Prostate gland (tissue), 2 donors: ENCODE data around the gene BMP4. TPM values are rescaled to one million over a fixed set of nuclear protein-coding genes. Genes with fewer than 3 reads are reported as not detected.
A peak's percentile ranks its signal among the peaks of the same experiment; 100 is the strongest.

Experiments used
- DNase-seq: peaks from one replicate; pipeline ENCODE4 v3.0.0-alpha.2; 2019; ENCODE audit warnings: low spot score
- H3K27ac ChIP-seq, 2 donors: fragments of 200-600 bp; sonication (generic); 2 replicates each; pipeline ENCODE4 v1.5.1; 2017 to 2019
- H3K27me3 ChIP-seq: fragments of 200-600 bp; sonication (generic); replicated peaks from 2 replicates; pipeline ENCODE4 v1.5.1; 2019; ENCODE audit not compliant: insufficient read depth
- H3K36me3 ChIP-seq, 2 donors: fragments of 200-600 bp; sonication (generic); 1 replicate in 1 of 2; 2 replicates in 1 of 2; pipeline versions ENCODE4 v1.5.1 to v1.8.1; 2017 to 2019
- H3K4me1 ChIP-seq: fragments of 200-600 bp; sonication (generic); replicated peaks from 2 replicates; pipeline ENCODE4 v1.5.1; 2019
- H3K4me3 ChIP-seq, 2 donors: fragments of 200-600 bp; sonication (generic); 2 replicates each; pipeline ENCODE4 v1.5.1; 2017 to 2019
- H3K9me3 ChIP-seq: fragments of 200-600 bp; sonication (generic); 2 replicates; pipeline ENCODE4 v1.5.1; 2017
- POLR2A ChIP-seq: fragments of 450-650 bp; IDR thresholded peaks from one replicate; pipeline ENCODE4 v1.6.1; 2016; ENCODE audit warnings: antibody characterized with exemption, mild to moderate bottlenecking
- POLR2AphosphoS5 ChIP-seq: sonication (generic); formaldehyde crosslinking; IDR thresholded peaks from one replicate; pipeline ENCODE4 v1.6.1; 2017; ENCODE audit warnings: antibody characterized with exemption
- whole genome bisulfite sequencing: methylation state at CpG from one replicate; pipeline ENCODE4 v1.1.5; 2018; 5-methylcytosine and 5-hydroxymethylcytosine counted together
- intact Hi-C: fragments of 100-400 bp; cut with DNase I; formaldehyde crosslinking; loops from one replicate; pipeline ENCODE4 v1.14.2; 2022
- total RNA-seq, 2 donors: library from RNA; depleted of rRNA; stranded (reverse); fragments of >200 nt; gene quantifications; one replicate each; pipeline ENCODE4 v1.1.0, GENCODE V29; 2016
- TF ChIP-seq, protein P1 (sequence below), 4 experiments: fragments of 200-600 bp in 2 of 4; fragments of 450-650 bp in 2 of 4; sonication (generic) in 2 of 4; IDR thresholded peaks; 1 replicate in 3 of 4; 2 replicates in 1 of 4; pipeline ENCODE4 v1.5.1; 2016 to 2019; ENCODE audit warnings: antibody characterized with exemption in 4 of 4, mild to moderate bottlenecking in 2 of 4, moderate library complexity in 2 of 4

Gene BMP4
- total RNA-seq, 2 donors from 2014 or later = 8.8 to 11.2 TPM

DNA sequence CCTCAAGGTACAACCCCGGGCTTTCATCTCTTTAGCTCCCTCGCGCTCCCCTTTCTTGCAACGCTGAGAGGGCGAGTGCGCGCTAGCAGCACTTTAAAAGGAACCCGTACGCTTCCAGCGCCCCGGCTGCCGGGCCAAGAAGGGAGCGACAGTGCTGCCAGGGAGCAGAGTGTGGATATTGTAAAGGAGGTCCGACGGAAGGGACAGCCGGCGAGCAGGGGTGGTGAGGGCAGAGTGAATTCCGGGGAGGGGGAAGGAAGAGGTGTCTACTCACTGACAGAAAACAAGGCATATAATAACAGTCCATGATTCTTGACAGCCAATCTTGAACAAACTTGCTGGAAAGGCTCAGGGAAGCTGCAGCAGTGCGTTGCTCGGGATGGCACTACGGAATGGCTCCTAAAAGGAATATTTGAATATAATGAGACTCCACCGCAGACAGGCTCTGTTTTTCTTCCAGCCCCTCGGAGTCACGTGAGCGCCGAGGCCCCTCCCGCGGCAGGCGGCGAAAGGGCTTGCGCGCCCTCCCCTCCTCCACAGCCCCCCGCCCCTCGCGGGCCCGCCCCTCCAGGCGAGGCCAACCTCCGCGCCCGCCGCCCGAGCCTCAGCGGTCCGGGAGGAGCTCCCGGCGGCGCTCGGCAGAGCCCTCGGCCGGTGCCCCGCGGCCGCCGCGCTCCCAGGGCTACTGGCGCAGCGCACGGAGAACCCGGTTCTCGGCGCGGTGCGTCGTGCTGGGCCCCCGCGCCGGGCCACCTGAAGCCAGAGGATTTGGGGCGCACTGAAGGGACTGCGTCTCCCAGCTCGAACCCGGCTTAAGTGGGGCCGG is 3.4 kb downstream of the BMP4 start:
- peak; percentile 83 for DNase-seq

GRCh38 chr14:53952533-53952932 is 4.1 kb downstream of the BMP4 start:
- no peak for DNase-seq
- Histone ChIP-seq H3K4me3 (peak overlapping the region; percentile 50 to 56), H3K9me3 (no peaks in the 10 kb centered on the region), H3K4me1 (no peaks in the 10 kb centered on the region), H3K36me3 (no peaks in the 10 kb centered on the region), H3K27me3 (no peaks in the 10 kb centered on the region), H3K27ac (peak overlapping the region; percentile 69 to 87)
- WGBS = 9% methylated on average over 10 of the region's 10 CpGs
- intact Hi-C loops = loop anchor here (5.0 to 10.0 kb wide), 2 partner anchors 395 to 658 kb away; no protein-coding TSS in a partner anchor
- TF ChIP-seq POLR2AphosphoS5 = no peak
- TF ChIP-seq, protein P1, sequence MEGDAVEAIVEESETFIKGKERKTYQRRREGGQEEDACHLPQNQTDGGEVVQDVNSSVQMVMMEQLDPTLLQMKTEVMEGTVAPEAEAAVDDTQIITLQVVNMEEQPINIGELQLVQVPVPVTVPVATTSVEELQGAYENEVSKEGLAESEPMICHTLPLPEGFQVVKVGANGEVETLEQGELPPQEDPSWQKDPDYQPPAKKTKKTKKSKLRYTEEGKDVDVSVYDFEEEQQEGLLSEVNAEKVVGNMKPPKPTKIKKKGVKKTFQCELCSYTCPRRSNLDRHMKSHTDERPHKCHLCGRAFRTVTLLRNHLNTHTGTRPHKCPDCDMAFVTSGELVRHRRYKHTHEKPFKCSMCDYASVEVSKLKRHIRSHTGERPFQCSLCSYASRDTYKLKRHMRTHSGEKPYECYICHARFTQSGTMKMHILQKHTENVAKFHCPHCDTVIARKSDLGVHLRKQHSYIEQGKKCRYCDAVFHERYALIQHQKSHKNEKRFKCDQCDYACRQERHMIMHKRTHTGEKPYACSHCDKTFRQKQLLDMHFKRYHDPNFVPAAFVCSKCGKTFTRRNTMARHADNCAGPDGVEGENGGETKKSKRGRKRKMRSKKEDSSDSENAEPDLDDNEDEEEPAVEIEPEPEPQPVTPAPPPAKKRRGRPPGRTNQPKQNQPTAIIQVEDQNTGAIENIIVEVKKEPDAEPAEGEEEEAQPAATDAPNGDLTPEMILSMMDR (IDR thresholded peaks at IDR 0.05) = no peak
- TF ChIP-seq POLR2A = no peak

More for the DNA sequence above, 3.4 kb downstream of the BMP4 start:
- under 1% methylated on average over 59 of the region's 72 CpGs for WGBS
- intact Hi-C loops = loop anchor here (5.0 to 10.0 kb wide), 2 partner anchors 394 to 658 kb away; no protein-coding TSS in a partner anchor
- H3K27me3 ChIP-seq = no peaks in the 10 kb centered on the region
- peak overlapping the region; percentile 85 to 87 for H3K27ac ChIP-seq
- TF ChIP-seq POLR2AphosphoS5 = peak; percentile 66
- TF ChIP-seq, protein P1 (IDR thresholded peaks at IDR 0.05) = no peak
- TF ChIP-seq POLR2A = peak; percentile 89
- no peaks in the 10 kb centered on the region for H3K36me3 ChIP-seq
- peak overlapping the region; percentile 50 to 56 for H3K4me3 ChIP-seq
- no peaks in the 10 kb centered on the region for H3K9me3 ChIP-seq
- H3K4me1 ChIP-seq = no peaks in the 10 kb centered on the region

DNA sequence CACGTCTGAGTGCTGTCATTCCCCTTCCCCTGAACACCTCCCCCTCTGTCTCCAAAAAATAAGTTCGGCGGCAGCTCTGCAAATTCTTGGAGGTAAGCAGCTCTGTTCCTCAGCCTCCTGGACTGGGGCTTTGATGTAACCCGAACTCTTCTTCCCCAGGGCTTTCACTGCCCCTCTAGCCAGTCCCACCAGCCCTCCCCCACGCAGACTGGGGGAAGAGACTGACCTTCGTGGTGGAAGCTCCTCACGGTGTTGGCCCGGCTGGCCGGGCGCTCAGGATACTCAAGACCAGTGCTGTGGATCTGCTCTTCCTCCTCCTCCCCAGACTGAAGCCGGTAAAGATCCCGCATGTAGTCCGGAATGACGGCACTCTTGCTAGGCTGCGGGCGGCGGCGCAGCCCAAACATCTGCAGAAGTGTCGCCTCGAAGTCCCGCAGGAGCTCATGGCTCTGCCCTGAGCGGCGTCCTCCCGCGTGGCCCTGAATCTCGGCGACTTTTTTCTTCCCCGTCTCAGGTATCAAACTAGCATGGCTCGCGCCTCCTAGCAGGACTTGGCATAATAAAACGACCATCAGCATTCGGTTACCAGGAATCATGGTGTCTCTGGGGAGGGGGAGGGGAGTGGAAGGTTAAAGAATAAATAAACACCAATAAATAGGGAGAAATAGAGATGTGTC is 4.9 kb downstream of the BMP4 start:
- no peaks in the 10 kb centered on the region for H3K4me1 ChIP-seq
- H3K27me3 ChIP-seq = no peaks in the 10 kb centered on the region
- no peaks in the 10 kb centered on the region for H3K36me3 ChIP-seq
- H3K27ac ChIP-seq = peak overlapping the region in 1 of 2 donors; percentile 37
- DNase-seq = no peak
- peak overlapping the region; percentile 50 to 56 for H3K4me3 ChIP-seq
- 12% methylated on average over 32 of the region's 32 CpGs for WGBS
- intact Hi-C loops = loop anchor here (5.0 to 10.0 kb wide), 2 partner anchors 396 to 657 kb away; no protein-coding TSS in a partner anchor
- TF ChIP-seq, protein P1 (IDR thresholded peaks at IDR 0.05) = no peak
- no peak for TF ChIP-seq POLR2A
- no peak for TF ChIP-seq POLR2AphosphoS5
- H3K9me3 ChIP-seq = no peaks in the 10 kb centered on the region

DNA sequence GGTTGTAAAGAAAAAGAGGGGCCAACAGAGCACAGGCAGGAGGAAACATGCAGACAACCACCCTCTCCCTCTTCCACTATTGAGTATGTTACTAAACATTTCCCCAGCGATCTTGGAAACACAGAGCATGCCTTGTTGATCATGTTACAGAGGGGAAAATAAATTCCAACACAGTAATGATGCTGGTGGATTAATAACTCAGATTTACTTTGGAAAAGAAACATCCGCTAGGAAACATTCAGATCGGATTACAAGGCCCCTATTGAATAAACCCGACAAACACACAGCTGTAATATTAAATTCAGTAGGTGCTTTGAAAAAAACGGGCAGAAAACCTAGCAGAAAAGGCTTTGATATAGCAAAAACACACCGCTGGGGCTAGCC is 5.4 kb downstream of the BMP4 start:
- H3K27me3 ChIP-seq = no peaks in the 10 kb centered on the region
- intact Hi-C loops = loop anchor here (5.0 to 10.0 kb wide), 2 partner anchors 396 to 656 kb away; no protein-coding TSS in a partner anchor
- H3K4me3 ChIP-seq = peak overlapping the region; percentile 50 to 56
- WGBS = 35% methylated on average over 6 of the region's 6 CpGs
- no peaks in the 10 kb centered on the region for H3K36me3 ChIP-seq
- no peak for DNase-seq
- TF ChIP-seq, protein P1 (IDR thresholded peaks at IDR 0.05) = no peak
- no peaks in the 10 kb centered on the region for H3K4me1 ChIP-seq
- H3K9me3 ChIP-seq = no peaks in the 10 kb centered on the region
- peak overlapping the region in 1 of 2 donors; percentile 37 for H3K27ac ChIP-seq
